ENCODE results near the gene EIF6.

EIF6 gene

DNA sequence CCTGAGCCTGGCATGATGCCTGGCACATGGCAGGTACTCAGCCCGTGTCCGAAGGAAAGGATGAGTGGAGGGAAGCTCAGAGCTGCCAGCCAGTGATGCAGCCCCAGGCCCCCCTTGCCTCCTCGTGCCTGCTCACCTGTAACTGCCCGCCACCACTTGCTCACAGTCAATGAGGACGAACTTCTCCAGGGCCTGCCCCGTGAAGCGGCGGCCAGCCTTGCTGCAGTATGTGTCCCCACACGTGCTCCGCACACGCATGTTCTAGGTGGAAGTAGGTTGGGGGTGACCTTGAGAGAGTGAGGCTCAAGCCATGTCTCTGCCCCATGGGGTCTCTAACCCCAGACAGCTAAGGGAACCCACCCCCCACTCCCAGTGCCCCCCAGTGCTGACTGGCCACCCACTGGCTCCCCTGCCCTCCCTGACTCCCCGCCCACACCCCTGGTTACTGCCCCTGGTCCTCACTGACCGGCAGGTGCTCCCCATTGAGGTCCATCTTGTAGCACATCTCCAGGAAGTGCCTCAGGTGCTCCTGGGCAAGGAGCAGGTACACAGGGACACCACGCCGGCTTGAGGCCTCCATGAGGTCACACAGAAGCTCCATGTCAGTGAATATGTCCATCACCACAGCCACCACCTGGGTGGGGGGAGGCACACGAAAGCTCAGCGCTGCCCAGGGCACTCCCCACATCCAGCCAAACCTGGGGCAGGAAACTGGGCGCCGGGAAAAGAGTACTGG is 3.9 kb upstream of the EIF6 start:
- H3K9ac ChIP-seq (ENCODE audit: insufficient read length, low read depth): no peak overlapping the region
- TF ChIP-seq SUZ12 (IDR thresholded peaks at IDR 0.05; ENCODE audit: extremely low read depth, insufficient read depth, insufficient read length) (no peak), ZNF274 (IDR thresholded peaks at IDR 0.05; ENCODE audit: low read depth, low read length) (no peak), YY1 (IDR thresholded peaks at IDR 0.05; ENCODE audit: insufficient read depth, insufficient read length) (no peak)
- no peak overlapping the region for H3K4me3 ChIP-seq (ENCODE audit: insufficient read length, low read depth)
- H3K4me1 ChIP-seq (ENCODE audit: insufficient read depth, insufficient read length): peaks cover 2% of the 10 kb centered on the region
- no peaks in the 10 kb centered on the region for H3K9me3 ChIP-seq (ENCODE audit: insufficient read depth, low read length)
- no peak for DNase-seq (ENCODE audit: low read depth, low spot score)
- peaks cover 5% of the 10 kb centered on the region for H3K36me3 ChIP-seq (ENCODE audit: insufficient read depth, insufficient read length, low read length)
- no peaks in the 10 kb centered on the region for H3K27me3 ChIP-seq (ENCODE audit: insufficient read depth, insufficient read length)

GRCh38 chr20:35287509-35288324 is 3.1 kb upstream of the EIF6 start:
- Histone ChIP-seq H3K9ac (ENCODE audit: insufficient read length, low read depth) (no peak overlapping the region), H3K36me3 (ENCODE audit: insufficient read depth, insufficient read length, low read length) (peaks cover 11% of the 10 kb centered on the region), H3K27me3 (ENCODE audit: insufficient read depth, insufficient read length) (no peaks in the 10 kb centered on the region), H3K4me1 (ENCODE audit: insufficient read depth, insufficient read length) (peaks cover 2% of the 10 kb centered on the region), H3K4me3 (ENCODE audit: insufficient read length, low read depth) (no peak overlapping the region), H3K9me3 (ENCODE audit: insufficient read depth, low read length) (no peaks in the 10 kb centered on the region)
- no peak for DNase-seq (ENCODE audit: low read depth, low spot score)
- TF ChIP-seq SUZ12 (IDR thresholded peaks at IDR 0.05; ENCODE audit: extremely low read depth, insufficient read depth, insufficient read length) (no peak), ZNF274 (IDR thresholded peaks at IDR 0.05; ENCODE audit: low read depth, low read length) (no peak), YY1 (IDR thresholded peaks at IDR 0.05; ENCODE audit: insufficient read depth, insufficient read length) (no peak)

GRCh38 chr20:35286899-35287508 is 2.4 kb upstream of the EIF6 start:
- H3K9me3 ChIP-seq (ENCODE audit: insufficient read depth, low read length): no peaks in the 10 kb centered on the region
- TF ChIP-seq SUZ12 (IDR thresholded peaks at IDR 0.05; ENCODE audit: extremely low read depth, insufficient read depth, insufficient read length) (no peak), ZNF274 (IDR thresholded peaks at IDR 0.05; ENCODE audit: low read depth, low read length) (no peak), YY1 (IDR thresholded peaks at IDR 0.05; ENCODE audit: insufficient read depth, insufficient read length) (no peak)
- no peak for DNase-seq (ENCODE audit: low read depth, low spot score)
- H3K36me3 ChIP-seq (ENCODE audit: insufficient read depth, insufficient read length, low read length): peaks cover 18% of the 10 kb centered on the region
- H3K4me1 ChIP-seq (ENCODE audit: insufficient read depth, insufficient read length): peaks cover 2% of the 10 kb centered on the region
- no peaks in the 10 kb centered on the region for H3K27me3 ChIP-seq (ENCODE audit: insufficient read depth, insufficient read length)
- no peak overlapping the region for H3K4me3 ChIP-seq (ENCODE audit: insufficient read length, low read depth)
- H3K9ac ChIP-seq (ENCODE audit: insufficient read length, low read depth): no peak overlapping the region

DNA sequence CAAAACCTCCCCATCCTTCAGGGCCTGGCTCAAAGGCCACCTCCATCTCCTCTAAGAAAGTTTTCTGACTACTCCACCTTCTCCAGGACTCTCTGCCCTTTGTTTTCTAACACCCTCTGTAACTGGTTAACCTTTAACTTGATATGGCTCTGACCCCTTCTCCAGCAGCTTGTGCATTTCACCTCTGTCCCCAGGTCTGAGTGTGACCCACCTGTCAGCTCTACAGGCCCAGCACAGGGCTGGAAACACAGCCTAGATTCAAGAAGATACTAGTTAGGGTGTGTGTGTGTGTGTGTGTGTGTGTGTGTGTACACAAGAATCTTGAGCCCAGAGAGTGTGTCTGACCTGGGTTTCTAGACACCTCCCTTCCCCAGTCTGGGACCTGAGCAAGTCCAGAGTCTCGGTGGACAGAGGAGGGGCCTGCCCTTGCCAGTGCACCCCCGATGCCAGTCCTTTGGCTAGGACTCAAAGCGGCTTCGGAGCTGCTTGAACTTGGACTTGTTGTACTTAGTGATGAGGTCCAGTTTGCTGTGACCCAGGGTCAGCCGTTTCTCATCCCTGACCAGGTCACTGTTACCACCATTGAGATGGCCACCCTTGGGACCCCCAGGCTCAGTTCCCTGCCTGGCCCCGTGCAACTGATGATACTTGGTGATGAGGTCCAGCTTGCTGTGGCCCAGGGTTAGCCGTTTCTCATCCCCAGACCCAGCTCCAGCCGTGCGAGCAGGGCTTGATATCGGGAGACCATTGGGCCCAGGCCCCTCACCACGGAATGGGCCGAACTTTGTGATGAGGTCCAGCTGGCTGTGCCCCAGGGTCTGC is 1.7 kb upstream of the EIF6 start:
- DNase-seq (ENCODE audit: low read depth, low spot score): no peak
- Histone ChIP-seq H3K4me3 (ENCODE audit: insufficient read length, low read depth) (no peak overlapping the region), H3K9me3 (ENCODE audit: insufficient read depth, low read length) (no peaks in the 10 kb centered on the region), H3K4me1 (ENCODE audit: insufficient read depth, insufficient read length) (peaks cover 2% of the 10 kb centered on the region), H3K9ac (ENCODE audit: insufficient read length, low read depth) (no peak overlapping the region), H3K27me3 (ENCODE audit: insufficient read depth, insufficient read length) (no peaks in the 10 kb centered on the region), H3K36me3 (ENCODE audit: insufficient read depth, insufficient read length, low read length) (peaks cover 25% of the 10 kb centered on the region)
- no peak for TF ChIP-seq SUZ12 (IDR thresholded peaks at IDR 0.05; ENCODE audit: extremely low read depth, insufficient read depth, insufficient read length)
- TF ChIP-seq ZNF274 (IDR thresholded peaks at IDR 0.05; ENCODE audit: low read depth, low read length): no peak
- no peak for TF ChIP-seq YY1 (IDR thresholded peaks at IDR 0.05; ENCODE audit: insufficient read depth, insufficient read length)

GRCh38 chr20:35285806-35286076 is 1.2 kb upstream of the EIF6 start:
- peaks cover 2% of the 10 kb centered on the region for H3K4me1 ChIP-seq (ENCODE audit: insufficient read depth, insufficient read length)
- no peak for TF ChIP-seq SUZ12 (IDR thresholded peaks at IDR 0.05; ENCODE audit: extremely low read depth, insufficient read depth, insufficient read length)
- TF ChIP-seq YY1 (IDR thresholded peaks at IDR 0.05; ENCODE audit: insufficient read depth, insufficient read length): no peak
- no peak for TF ChIP-seq ZNF274 (IDR thresholded peaks at IDR 0.05; ENCODE audit: low read depth, low read length)
- DNase-seq (ENCODE audit: low read depth, low spot score): no peak
- H3K27me3 ChIP-seq (ENCODE audit: insufficient read depth, insufficient read length): no peaks in the 10 kb centered on the region
- peak overlapping the region; percentile 99 for H3K9ac ChIP-seq (ENCODE audit: insufficient read length, low read depth)
- no peaks in the 10 kb centered on the region for H3K9me3 ChIP-seq (ENCODE audit: insufficient read depth, low read length)
- H3K36me3 ChIP-seq (ENCODE audit: insufficient read depth, insufficient read length, low read length): peaks cover 28% of the 10 kb centered on the region
- H3K4me3 ChIP-seq (ENCODE audit: insufficient read length, low read depth): peak overlapping the region; percentile 95

DNA sequence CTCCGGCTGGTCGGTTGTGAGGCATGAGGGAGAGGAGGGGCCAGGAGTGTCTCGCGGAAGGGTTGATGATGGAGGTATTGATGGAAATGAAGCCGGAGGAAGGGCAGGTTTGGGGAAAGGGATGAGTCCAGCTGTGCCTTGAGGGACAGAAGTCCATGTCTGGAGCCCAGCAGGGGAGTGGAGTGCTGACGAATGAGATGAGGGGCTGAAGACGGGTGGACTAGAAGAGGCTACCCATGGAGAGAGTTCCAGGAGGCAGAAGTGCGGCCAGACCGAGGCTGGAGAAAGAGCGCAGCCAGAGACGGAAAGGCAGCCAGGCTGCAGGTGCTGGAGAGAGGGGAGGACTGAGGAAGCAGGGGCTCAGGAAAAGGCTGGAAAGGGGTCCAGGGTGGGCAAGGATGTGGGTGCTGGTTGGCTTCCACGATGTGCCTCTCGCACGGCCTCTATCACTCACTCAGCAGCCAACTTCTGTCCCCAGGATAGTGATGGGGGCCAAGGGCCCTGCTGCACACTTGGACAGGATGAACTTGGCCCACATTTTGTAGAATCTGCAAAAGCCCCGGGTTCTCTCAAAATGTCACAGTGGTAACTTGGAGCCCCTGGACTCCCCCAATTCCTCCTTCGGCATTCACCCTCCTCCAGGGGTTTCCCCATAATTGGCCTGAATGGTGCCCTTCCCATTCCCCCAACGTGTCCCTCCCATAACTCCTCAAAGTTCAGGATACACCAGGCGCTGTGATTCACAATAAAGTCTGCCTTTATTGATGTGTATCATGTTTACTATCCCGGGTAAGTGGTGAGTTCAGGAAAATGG is 627 bp upstream of the EIF6 start:
- TF ChIP-seq ZNF274 (IDR thresholded peaks at IDR 0.05; ENCODE audit: low read depth, low read length) (no peak), SUZ12 (IDR thresholded peaks at IDR 0.05; ENCODE audit: extremely low read depth, insufficient read depth, insufficient read length) (no peak), YY1 (IDR thresholded peaks at IDR 0.05; ENCODE audit: insufficient read depth, insufficient read length) (no peak)
- no peak for DNase-seq (ENCODE audit: low read depth, low spot score)
- no peaks in the 10 kb centered on the region for H3K27me3 ChIP-seq (ENCODE audit: insufficient read depth, insufficient read length)
- peak overlapping the region; percentile 95 for H3K4me3 ChIP-seq (ENCODE audit: insufficient read length, low read depth)
- H3K9ac ChIP-seq (ENCODE audit: insufficient read length, low read depth): peak overlapping the region; percentile 99
- H3K9me3 ChIP-seq (ENCODE audit: insufficient read depth, low read length): no peaks in the 10 kb centered on the region
- peaks cover 2% of the 10 kb centered on the region for H3K4me1 ChIP-seq (ENCODE audit: insufficient read depth, insufficient read length)
- H3K36me3 ChIP-seq (ENCODE audit: insufficient read depth, insufficient read length, low read length): peaks cover 34% of the 10 kb centered on the region

All from NT2/D1 (cell line).